PC-9 (cell line): ENCODE results near the gene MSLN. TPM values are rescaled to one million over a fixed set of nuclear protein-coding genes. Genes with fewer than 3 reads are reported as not detected.
A peak's percentile ranks its signal among the peaks of the same experiment; 100 is the strongest.

ENCODE experiments used
- BruUV-seq: library from RNA; stranded (reverse); fragments of 400-500 nt; replicated peaks from 2 replicates; lab custom pipeline; 2021; lab: Mats Ljungman, UMichigan
- CTCF ChIA-PET: fragments of 300-600 bp; sonication (Branson Sonifier 250); formaldehyde crosslinking; loops from one replicate; lab custom pipeline; 2022; ENCODE audit warnings: antibody characterized with exemption; lab: Charles Lee
- POLR2A ChIA-PET: fragments of 300-600 bp; sonication (Branson Sonifier 250); formaldehyde crosslinking; loops from one replicate; lab custom pipeline; 2022; ENCODE audit warnings: antibody characterized with exemption; ENCODE audit not compliant: unreplicated experiment; lab: Charles Lee
- DNase-seq, 2 experiments: peaks; one replicate each; pipeline versions ENCODE4 v3.0.0 to v3.0.0-alpha.2; 2015 to 2022; ENCODE audit warnings: mixed read lengths in 1 of 2
- H2AFZ ChIP-seq: fragments of 200-600 bp; sonication (generic); 2 replicates; pipeline ENCODE4 v1.8.1; 2017; ENCODE audit warnings: antibody characterized with exemption
- H3F3A ChIP-seq: fragments of 200-600 bp; sonication (generic); 2 replicates; pipeline ENCODE4 v1.8.1; 2017; ENCODE audit warnings: antibody characterized with exemption, mild to moderate bottlenecking, low read depth; ENCODE audit not compliant: insufficient read depth
- H3K27ac ChIP-seq: fragments of 200-600 bp; sonication (generic); 2 replicates; pipeline ENCODE4 v1.6.1; 2016; ENCODE audit warnings: mixed run types
- H3K27me3 ChIP-seq: fragments of 200-600 bp; sonication (generic); 2 replicates; pipeline ENCODE4 v1.6.1; 2016; ENCODE audit warnings: low read depth, mixed run types; ENCODE audit not compliant: insufficient read depth
- H3K36me3 ChIP-seq: fragments of 200-600 bp; sonication (generic); 2 replicates; pipeline ENCODE4 v1.6.1; 2016; ENCODE audit warnings: low read depth, mixed run types
- H3K4me1 ChIP-seq: fragments of 200-600 bp; sonication (generic); replicated peaks from 2 replicates; pipeline ENCODE4 v1.6.1; 2016; ENCODE audit warnings: mixed run types; ENCODE audit not compliant: insufficient read depth
- H3K4me2 ChIP-seq: fragments of 200-600 bp; sonication (generic); 2 replicates; pipeline ENCODE4 v1.6.1; 2017; ENCODE audit warnings: mixed run types
- H3K4me3 ChIP-seq: fragments of 200-600 bp; sonication (generic); 2 replicates; pipeline ENCODE4 v1.6.1; 2016; ENCODE audit warnings: mixed run types
- H3K79me2 ChIP-seq: fragments of 200-600 bp; sonication (generic); 2 replicates; pipeline ENCODE4 v1.6.1; 2017; ENCODE audit warnings: low read depth, mixed run types
- H3K9me2 ChIP-seq: fragments of 200-600 bp; sonication (generic); 2 replicates; pipeline ENCODE4 v1.8.1; 2017; ENCODE audit warnings: mild to moderate bottlenecking; ENCODE audit not compliant: insufficient read depth
- H3K9me3 ChIP-seq: fragments of 200-600 bp; sonication (generic); 2 replicates; pipeline ENCODE4 v1.8.1; 2016; ENCODE audit warnings: low read depth; ENCODE audit not compliant: insufficient read depth
- H4K20me1 ChIP-seq: fragments of 200-600 bp; sonication (generic); 2 replicates; pipeline ENCODE4 v1.8.1; 2017; ENCODE audit not compliant: insufficient read depth
- CTCF ChIP-seq: fragments of 200-600 bp; sonication (generic); conservative IDR thresholded peaks from 2 replicates; pipeline ENCODE4 v1.6.1; 2017; ENCODE audit warnings: mixed run types, antibody characterized with exemption, mild to moderate bottlenecking, moderate library complexity
- EZH2 ChIP-seq: fragments of 200-600 bp; sonication (generic); IDR thresholded peaks from 2 replicates; pipeline ENCODE4 v1.8.0; 2017; ENCODE audit warnings: antibody characterized with exemption, low read depth
- intact Hi-C: fragments of 100-400 bp; cut with micrococcal nuclease; formaldehyde crosslinking; loops from one replicate; pipeline ENCODE4 v1.10.0; 2022; ENCODE audit not compliant: unreplicated experiment
- total RNA-seq: library from RNA; stranded (reverse); gene quantifications from 2 replicates; pipeline ENCODE4 v1.2.3, GENCODE V29; 2021

Gene MSLN
- total RNA-seq, 1 experiment from 2014 or later: 59.9 TPM

GRCh38 chr16:787978-788398 is 27.5 kb downstream of the MSLN start, which contains the start of gene RPUSD1:
TSS of gene RPUSD1 (minus strand) at chr16:788381. CDS start at chr16:787737, 644 bp downstream.
- Histone ChIP-seq H3K4me2 (peak within 1 kb of the TSS; percentile 92), H3K27me3 (peaks cover 2% of the 10 kb centered on the region; the same call in 1 of the 2 replicates), H3K4me1 (peaks cover 16% of the 10 kb centered on the region), H3K9me2 (no peaks in the 10 kb centered on the region), H2AFZ (peak within 1 kb of the TSS; percentile 90), H3K27ac (no peak within 1 kb of the TSS), H3K36me3 (no peaks in the 10 kb centered on the region; the same call in 1 of the 2 replicates), H3K79me2 (peaks cover 28% of the 10 kb centered on the region), H3K9me3 (no peaks in the 10 kb centered on the region), H4K20me1 (peaks cover 13% of the 10 kb centered on the region; the same call in 1 of the 2 replicates), H3F3A (peaks cover 10% of the 10 kb centered on the region; the same call in 1 of the 2 replicates), H3K4me3 (peak within 1 kb of the TSS; percentile 96)
- no peak for DNase-seq
- CTCF ChIA-PET: interaction anchor here (0.6 to 1.8 kb wide), 6 partner anchors 27 to 714 kb away, joined by 3 to 9 read pairs (median 4); partner anchors contain the start of gene PGAP6
- no TSS peak for BruUV-seq
- POLR2A ChIA-PET: interaction anchor here (0.6 to 1.3 kb wide), 7 partner anchors 27 to 186 kb away, joined by 3 to 41 read pairs (median 6); partner anchors contain the start of genes ANTKMT, CCDC78, HAGHL and METRN
- no peak for TF ChIP-seq EZH2
- no peak for TF ChIP-seq CTCF
- intact Hi-C loops: no loop called here

GRCh38 chr16:788399-789126 is 28.0 kb downstream of the MSLN start, which contains the start of gene CHTF18:
TSS of gene CHTF18 (plus strand) at chr16:788620. CDS start at chr16:788685, 65 bp downstream.
- ChIA-PET CTCF (interaction anchor here (0.6 to 1.8 kb wide), 7 partner anchors 27 to 715 kb away, joined by 3 to 10 read pairs (median 4); partner anchors contain the start of gene PGAP6), POLR2A (interaction anchor here (0.6 to 1.3 kb wide), 11 partner anchors 15 to 889 kb away, joined by 3 to 41 read pairs (median 4); partner anchors contain the start of genes ANTKMT, CCDC78, HAGHL and METRN)
- Histone ChIP-seq H3K9me3 (no peaks in the 10 kb centered on the region), H3K27me3 (no peaks in the 10 kb centered on the region), H2AFZ (peak within 1 kb of the TSS; percentile 90), H3K27ac (no peak within 1 kb of the TSS), H3K36me3 (no peaks in the 10 kb centered on the region; the same call in 1 of the 2 replicates), H3F3A (peaks cover 10% of the 10 kb centered on the region; the same call in 1 of the 2 replicates), H3K9me2 (no peaks in the 10 kb centered on the region), H3K79me2 (peaks cover 28% of the 10 kb centered on the region), H4K20me1 (peaks cover 13% of the 10 kb centered on the region; the same call in 1 of the 2 replicates), H3K4me3 (peak within 1 kb of the TSS; percentile 96), H3K4me1 (peaks cover 16% of the 10 kb centered on the region), H3K4me2 (peak within 1 kb of the TSS; percentile 92)
- no TSS peak for BruUV-seq
- TF ChIP-seq EZH2 (no peak), CTCF (no peak)
- intact Hi-C loops: no loop called here
- DNase-seq: peak; percentile 74 to 97

GRCh38 chr16:789191-789850 is 28.8 kb downstream of the MSLN start:
- Histone ChIP-seq H3K4me1 (peaks cover 16% of the 10 kb centered on the region), H3K9me3 (no peaks in the 10 kb centered on the region), H3K27me3 (no peaks in the 10 kb centered on the region), H2AFZ (no peak overlapping the region; the same call in 1 of the 2 replicates), H3K79me2 (peaks cover 28% of the 10 kb centered on the region), H3K4me2 (peak overlapping the region; percentile 81), H3K36me3 (no peaks in the 10 kb centered on the region; the same call in 1 of the 2 replicates), H3F3A (peaks cover 10% of the 10 kb centered on the region; the same call in 1 of the 2 replicates), H3K27ac (no peak overlapping the region), H3K9me2 (no peaks in the 10 kb centered on the region), H3K4me3 (peak overlapping the region; percentile 92), H4K20me1 (peaks cover 13% of the 10 kb centered on the region; the same call in 1 of the 2 replicates)
- intact Hi-C loops: no loop called here
- TSS peak; percentile 37 for BruUV-seq
- TF ChIP-seq EZH2 (no peak), CTCF (no peak)
- CTCF ChIA-PET: interaction anchor here (0.6 to 1.8 kb wide), 2 partner anchors 77 to 257 kb away, joined by 4 to 10 read pairs; no protein-coding TSS in a partner anchor
- POLR2A ChIA-PET: no interaction called here
- DNase-seq: no peak
